Adrenal gland (tissue), 12 donors: ENCODE results near the gene PGK2. TPM values are rescaled to one million over a fixed set of nuclear protein-coding genes. Genes with fewer than 3 reads are reported as not detected.
"Not testable (repeated sequence)": the region's sequence is repeated elsewhere in the genome, so short reads cannot be mapped to it uniquely, and the experiment has no call there.

ENCODE experiments used
- DNase-seq, 7 donors: peaks; one replicate each; pipeline ENCODE4 v3.0.0-alpha.2; 2019 to 2020
- H3K27ac ChIP-seq, 5 donors: fragments of 200-600 bp; sonication (generic) in 4 of 5; 1 replicate in 3 of 5; 2 replicates in 2 of 5; pipeline versions ENCODE4 v1.5.1 to v1.8.0; 2016 to 2020; ENCODE audit warnings: mild to moderate bottlenecking in 1 of 5
- H3K27me3 ChIP-seq: fragments of 200-600 bp; 2 replicates; pipeline ENCODE4 v1.8.0; 2021
- H3K36me3 ChIP-seq, 2 donors: fragments of 200-600 bp; replicated peaks in 1 of 2; 1 replicate in 1 of 2; 2 replicates in 1 of 2; pipeline versions ENCODE4 v1.5.1 to v1.8.0; 2018 to 2022
- H3K4me1 ChIP-seq, 2 donors: fragments of 200-600 bp; replicated peaks in 1 of 2; 1 replicate in 1 of 2; 2 replicates in 1 of 2; pipeline versions ENCODE4 v1.5.1 to v1.8.0; 2018 to 2021
- H3K4me3 ChIP-seq, 4 donors: fragments of 200-600 bp; sonication (generic) in 3 of 4; one replicate each; pipeline ENCODE4 v1.5.1; 2016 to 2018
- H3K9me3 ChIP-seq, 3 donors: fragments of 200-600 bp; sonication (generic) in 1 of 3; replicated peaks in 1 of 3; 1 replicate in 2 of 3; 2 replicates in 1 of 3; pipeline versions ENCODE4 v1.5.1 to v1.8.0; 2016 to 2021
- CTCF ChIP-seq, 6 experiments: fragments of 450-650 bp in 4 of 6; fragments of 200-600 bp in 2 of 6; sonication (generic) in 1 of 6; IDR thresholded peaks; 1 replicate in 5 of 6; 2 replicates in 1 of 6; pipeline versions ENCODE4 v1.5.1 to v1.8.0; 2016 to 2021; ENCODE audit warnings: antibody characterized with exemption in 6 of 6, mild to moderate bottlenecking in 2 of 6, moderate library complexity in 1 of 6
- POLR2A ChIP-seq, 2 donors: fragments of 450-650 bp; IDR thresholded peaks; one replicate each; pipeline ENCODE4 v1.6.1; 2017; ENCODE audit warnings: antibody characterized with exemption in 2 of 2, mild to moderate bottlenecking in 2 of 2, moderate library complexity in 1 of 2
- WGBS, 4 donors: extraction: QIAGEN DNeasy Blood & Tissue Kit in 2 of 4; methylation state at CpG; one replicate each; pipeline versions ENCODE4 v1.1.5 to v1.1.7; 2013 to 2017; 5-methylcytosine and 5-hydroxymethylcytosine counted together
- intact Hi-C, 2 donors: fragments of 100-400 bp; cut with DNase I; formaldehyde crosslinking; loops; one replicate each; pipeline versions ENCODE4 v1.14.1 to v1.15.0; 2022 to 2023
- polyA plus RNA-seq, 3 donors: library from polyadenylated mRNA; stranded (reverse); fragments of 200-250 nt in 2 of 3; fragments of 350-450 nt in 1 of 3; fragmentation: Illumina TruSeq in 1 of 3; extraction: RNeasy Lipid Tissue Mini Kit (QIAGEN cat#74804) in 1 of 3; gene quantifications; one replicate each; pipeline ENCODE4 v1.2.3, GENCODE V29; 2013 to 2014
- total RNA-seq, 9 donors: library from RNA; depleted of rRNA in 4 of 9; stranded (reverse); fragments of >200 nt in 4 of 9; fragments of 120-200 nt in 1 of 9; fragmentation: NEBNext Ultra II Directional in 1 of 9; extraction: Animal tissue kit (Norgen Biotek cat#: 25700) in 1 of 9; gene quantifications; one replicate each; pipeline versions ENCODE4 v1.1.0 to v1.2.4, GENCODE V29; 2013 to 2023
- donor health status: healthy with polysubstance abuse.
- donor health status: Bipolar disorder and iron deficiency.
- donor health status: DM: yes; HTN: yes; CAD: no.
- donor health status: DM: no; HTN: no; CAD: no.
- donor health status: DM: no; HTN: no; CAD: no.
- donor health status: DM: yes; HTN: yes; CAD: no.

PGK2 gene
- total and polyA plus RNA-seq, 12 donors, result not detected

- H3K9me3 ChIP-seq, result no peaks in the 10 kb centered on the region
- no peaks in the 10 kb centered on the region for H3K36me3 ChIP-seq
- intact Hi-C loops, result no loop called here
- H3K27ac ChIP-seq, result no peak overlapping the region
- no peak for TF ChIP-seq CTCF (IDR thresholded peaks at IDR 0.05)
- TF ChIP-seq POLR2A (IDR thresholded peaks at IDR 0.05), result no peak
- no peak for DNase-seq
- no peaks in the 10 kb centered on the region for H3K4me1 ChIP-seq
- WGBS, 4 donors, result 88 to 95% (median 90%) methylated on average over 8 of the region's 8 CpGs
- H3K4me3 ChIP-seq, result no peak overlapping the region
- no peaks in the 10 kb centered on the region for H3K27me3 ChIP-seq
Measured at GRCh38 chr6:49801525-49801924, 14.4 kb upstream of the PGK2 start.

GRCh38 chr6:49799090-49799489 lies 12.0 kb upstream of the PGK2 start:
- no peak for DNase-seq
- Histone ChIP-seq H3K4me1 (no peaks in the 10 kb centered on the region), H3K27ac (no peak overlapping the region), H3K36me3 (no peaks in the 10 kb centered on the region), H3K4me3 (no peak overlapping the region), H3K9me3 (no peaks in the 10 kb centered on the region), H3K27me3 (no peaks in the 10 kb centered on the region)
- 79 to 95% (median 88%) methylated on average over 1 of the region's 1 CpG for WGBS, 4 donors
- intact Hi-C loops, result no loop called here
- TF ChIP-seq CTCF (IDR thresholded peaks at IDR 0.05) (no peak), POLR2A (IDR thresholded peaks at IDR 0.05) (no peak)

- H3K4me3 ChIP-seq, H3K9me3 ChIP-seq, H3K4me1 ChIP-seq, H3K27me3 ChIP-seq, H3K36me3 ChIP-seq, H3K27ac ChIP-seq, intact Hi-C loops, DNase-seq: not testable (repeated sequence)
- WGBS, 4 donors, result 86 to 91% (median 90%) methylated on average over 14 to 20 of the region's 21 CpGs
Measured at GRCh38 chr6:49796842-49797455, 9.9 kb upstream of the PGK2 start.

- Histone ChIP-seq H3K4me1 (no peaks in the 10 kb centered on the region), H3K27me3 (no peaks in the 10 kb centered on the region), H3K36me3 (no peaks in the 10 kb centered on the region), H3K4me3 (no peak overlapping the region), H3K27ac (no peak overlapping the region), H3K9me3 (no peaks in the 10 kb centered on the region)
- DNase-seq, result no peak
- 59 to 74% (median 68%) methylated on average over 2 of the region's 2 CpGs for WGBS, 4 donors
- intact Hi-C loops, result no loop called here
- TF ChIP-seq POLR2A (IDR thresholded peaks at IDR 0.05) (no peak), CTCF (IDR thresholded peaks at IDR 0.05) (no peak)
Measured at GRCh38 chr6:49790341-49790740, 3.3 kb upstream of the PGK2 start.

- H3K9me3 ChIP-seq, result no peaks in the 10 kb centered on the region
- no peaks in the 10 kb centered on the region for H3K4me1 ChIP-seq
- TF ChIP-seq CTCF (IDR thresholded peaks at IDR 0.05) (no peak), POLR2A (IDR thresholded peaks at IDR 0.05) (no peak)
- H3K27ac ChIP-seq, result no peak overlapping the region
- intact Hi-C loops, result no loop called here
- H3K27me3 ChIP-seq, result no peaks in the 10 kb centered on the region
- H3K4me3 ChIP-seq, result no peak overlapping the region
- no peak for DNase-seq
- H3K36me3 ChIP-seq, result no peaks in the 10 kb centered on the region
Measured at GRCh38 chr6:49784272-49784671, 2.8 kb downstream of the PGK2 start.
